ENCODE results near the gene ESF1.

GRCh38 chr20:13676682-13677081 lies 108.0 kb downstream of the ESF1 start:
- no peak for TF ChIP-seq EZH2phosphoT487 (IDR thresholded peaks at IDR 0.05; ENCODE audit: insufficient read depth, low read depth)
- TF ChIP-seq EZH2 (IDR thresholded peaks at IDR 0.05; ENCODE audit: insufficient read depth, poor library complexity, severe bottlenecking): no peak
